HG02610 (cell line): Measurements from ENCODE around the gene DPT.

Source experiments
- ATAC-seq: cut with Tn5 transposase; IDR thresholded peaks from one replicate; pipeline ENCODE4 v1.9.1; 2021; ENCODE audit warnings: mild to moderate bottlenecking, moderate library complexity; ENCODE audit not compliant: unreplicated experiment

The DPT gene

GRCh38 chr1:168671782-168672181, 57.2 kb downstream of the DPT start:
- ATAC-seq = no peak

DNA sequence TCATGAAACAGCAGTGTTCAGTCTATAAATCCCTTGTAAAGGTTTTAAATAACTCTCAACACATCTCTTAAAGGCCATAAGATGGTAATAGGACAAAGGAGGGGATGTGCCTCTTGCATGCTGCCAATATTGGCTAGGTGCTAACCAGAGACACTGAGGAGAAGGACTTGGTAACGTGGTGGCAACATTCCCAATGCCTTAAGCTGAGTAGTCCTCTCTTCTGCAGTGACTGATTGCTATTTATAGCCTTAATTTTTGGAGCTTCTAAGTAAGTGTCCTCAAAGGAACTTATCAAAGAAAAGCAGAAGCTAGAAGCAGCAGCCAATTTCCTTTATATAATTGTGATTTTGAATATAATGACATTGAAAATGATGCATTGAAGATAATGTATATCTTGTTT, 63.0 kb downstream of the DPT start:
- no peak for ATAC-seq

DNA sequence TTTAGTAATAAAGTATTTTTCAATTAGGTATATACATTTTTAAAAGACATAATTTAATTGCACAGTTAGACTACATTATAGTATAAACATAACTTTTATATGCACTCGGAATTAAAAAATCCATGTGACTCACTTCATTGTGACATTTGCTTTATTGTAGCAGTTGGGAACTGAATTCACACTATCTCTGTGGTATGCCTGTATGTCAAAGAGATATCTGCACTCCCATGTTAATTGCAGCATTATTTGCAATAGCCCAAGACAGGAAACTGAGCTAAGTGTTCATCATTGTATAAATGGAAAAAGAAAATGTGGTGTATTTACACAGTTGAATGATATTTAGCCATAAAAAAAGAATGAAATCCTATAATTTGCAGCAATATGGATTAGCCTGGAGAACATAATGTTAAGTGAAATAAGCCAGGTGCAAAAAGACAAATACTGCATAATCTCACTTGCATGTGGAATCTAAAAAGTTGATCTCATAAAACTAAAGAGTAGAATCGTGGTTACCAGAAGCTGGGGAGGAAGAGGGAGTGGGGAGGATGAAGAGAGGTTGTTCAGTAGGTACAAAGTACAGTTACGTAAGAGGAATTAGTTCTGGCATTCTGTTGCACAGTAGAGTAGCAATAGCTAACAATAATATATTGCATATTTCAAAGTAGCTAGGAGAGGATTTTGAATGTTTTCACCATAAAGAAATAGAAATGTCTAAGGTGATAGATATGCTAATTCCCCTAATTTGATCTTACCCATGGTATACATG, 64.8 kb downstream of the DPT start:
- ATAC-seq = no peak

DNA sequence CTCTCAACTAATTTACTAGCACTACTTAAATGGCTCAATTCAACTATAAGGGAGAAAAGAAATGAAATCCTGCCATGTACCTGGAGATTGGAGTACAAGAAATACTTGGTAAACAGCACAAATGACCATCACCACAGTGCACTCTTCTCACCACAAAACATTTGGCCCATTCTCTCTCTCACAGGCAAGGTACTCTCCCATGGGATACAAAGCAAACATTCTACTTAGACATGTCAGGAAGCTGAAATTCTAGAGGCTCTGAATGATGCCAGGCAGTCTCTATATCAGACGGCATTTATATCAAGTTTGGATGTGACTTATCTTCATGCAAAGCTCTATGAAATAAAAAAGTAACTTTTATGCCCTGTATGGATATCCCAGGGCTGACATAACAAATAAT, 72.5 kb downstream of the DPT start:
- no peak for ATAC-seq

DNA sequence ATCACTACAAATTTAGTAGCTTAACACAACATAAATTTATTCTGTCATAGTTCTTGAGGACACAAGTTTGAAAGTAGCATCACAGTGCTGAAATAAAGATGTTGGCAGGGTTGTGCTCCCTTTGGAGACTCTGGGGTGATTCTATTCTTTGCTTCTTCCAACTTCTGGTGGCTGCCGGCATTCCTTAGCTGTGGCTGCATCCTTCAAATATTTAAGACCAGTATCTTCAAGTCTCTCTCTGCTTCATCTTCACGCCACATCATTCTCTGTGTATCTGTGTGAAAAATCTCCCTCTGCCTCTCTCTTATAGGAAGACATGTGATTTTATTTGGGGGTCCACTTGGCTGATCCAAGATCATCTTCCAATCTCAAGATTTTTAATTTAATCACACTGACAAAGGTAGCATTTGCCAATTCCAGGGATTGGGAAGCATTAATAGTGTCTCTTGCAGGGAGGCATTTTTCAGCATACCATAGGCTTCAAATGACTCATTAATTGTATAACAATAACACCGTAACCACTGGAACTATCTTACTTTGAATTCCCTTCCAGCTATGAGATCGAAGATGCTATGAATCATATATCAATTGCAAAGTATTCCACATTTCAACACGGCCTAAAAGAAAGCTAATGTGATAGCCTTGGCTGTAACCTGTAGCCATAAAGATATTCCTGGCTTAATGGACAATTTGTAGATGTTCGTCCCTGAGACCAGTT, 74.6 kb downstream of the DPT start:
- ATAC-seq = no peak

DNA sequence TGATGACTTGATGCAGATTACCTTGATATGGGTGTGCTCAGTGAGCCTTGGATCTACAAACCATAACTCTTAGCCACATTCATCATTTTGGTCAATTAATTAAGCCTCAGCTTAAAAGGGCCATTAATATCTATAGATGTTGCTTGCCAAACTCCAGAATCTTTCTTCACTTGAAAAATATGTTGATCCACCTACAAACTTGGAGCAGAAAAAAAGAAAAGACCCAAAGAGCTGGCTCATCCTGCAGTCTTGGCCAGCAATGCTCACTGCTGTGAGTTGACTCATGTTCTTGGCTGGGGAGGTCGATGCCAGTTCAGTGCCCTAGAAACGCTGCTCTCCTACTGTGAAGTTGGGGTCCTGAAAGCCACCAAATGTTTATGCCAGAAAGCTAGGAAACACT, 75.4 kb downstream of the DPT start:
- no peak for ATAC-seq

GRCh38 chr1:168645721-168646120, 83.3 kb downstream of the DPT start:
- ATAC-seq = no peak
